Activated naive CD8-positive, alpha-beta T cell treated with anti-CD3 and anti-CD28 coated beads, Interleukin-2, amount 50 U/mL, for 16 hours (primary cell): Measurements from ENCODE around the gene STPG2.

Experiments
- DNase-seq: peaks from one replicate; pipeline ENCODE4 v3.0.0-alpha.2; 2020; ENCODE audit warnings: low read depth, low spot score

Gene STPG2

GRCh38 chr4:97828646-97829045 is 314.6 kb downstream of the STPG2 start:
- DNase-seq: no peak

DNA sequence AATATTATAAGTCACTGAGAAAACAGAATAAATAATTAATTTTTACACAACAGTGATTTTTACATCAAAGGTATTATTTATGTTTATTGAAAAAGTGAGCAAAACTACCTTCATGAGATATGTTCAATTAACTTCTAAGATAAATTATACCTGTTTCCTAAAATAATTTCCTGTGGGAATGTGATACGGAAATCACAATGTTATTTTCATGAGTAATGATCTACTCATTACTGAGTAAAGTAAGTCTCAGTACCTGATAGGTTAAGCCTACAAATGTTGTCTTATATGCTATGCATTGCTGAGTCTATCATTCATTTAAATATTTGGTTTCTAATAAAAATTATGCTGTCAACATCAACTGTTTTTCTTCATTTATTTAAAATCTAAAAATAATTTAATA is 324.0 kb downstream of the STPG2 start:
- DNase-seq: no peak

- no peak for DNase-seq
These were observed 330.5 kb downstream of the STPG2 start for GRCh38 chr4:97812768-97813167.

DNA sequence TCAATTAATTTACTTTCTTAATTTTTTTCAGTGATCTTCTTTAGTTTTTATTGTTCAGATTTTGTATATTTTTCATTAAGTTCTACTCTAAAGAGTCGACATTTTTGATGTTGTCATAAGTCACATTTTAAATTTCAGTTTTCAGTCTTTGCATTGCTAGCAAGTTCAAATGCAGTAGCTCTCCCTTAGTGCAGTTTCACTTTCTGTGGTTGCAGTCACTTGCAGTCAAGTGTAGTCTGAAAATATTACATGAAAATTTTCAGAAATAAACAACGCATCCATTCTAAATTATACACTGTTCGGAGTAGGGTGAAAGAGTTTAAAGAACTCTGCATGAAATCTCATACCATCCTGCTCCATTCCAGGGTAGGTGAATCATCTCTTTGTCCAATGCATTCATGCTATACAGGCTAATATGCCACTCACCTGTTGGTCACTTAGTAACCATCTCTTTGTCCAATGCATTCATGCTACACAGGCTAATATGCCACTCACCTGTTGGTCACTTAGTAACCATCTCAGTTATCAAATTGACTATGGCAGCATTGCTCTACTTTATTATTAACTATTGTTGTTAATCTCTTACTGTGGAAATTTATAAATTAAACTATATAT is 356.9 kb downstream of the STPG2 start:
- no peak for DNase-seq

DNA sequence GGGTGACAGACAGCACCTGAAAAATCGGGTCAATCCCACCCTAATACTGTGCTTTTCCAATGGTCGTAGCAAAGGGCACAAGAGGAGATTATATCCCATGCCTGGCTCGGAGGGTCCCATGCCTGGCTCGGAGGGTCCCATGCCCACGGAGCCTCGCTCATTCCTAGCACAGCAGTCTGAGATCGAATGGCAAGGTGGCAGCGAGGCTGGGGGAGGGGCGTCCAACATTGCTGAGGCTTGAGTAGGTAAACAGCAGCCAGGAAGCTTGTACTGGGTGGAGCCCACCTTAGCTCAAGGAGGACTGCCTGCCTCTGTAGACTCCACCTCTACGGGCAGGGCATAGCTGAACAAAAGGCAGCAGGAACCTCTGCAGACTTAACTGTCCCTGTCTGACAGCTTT is 365.1 kb downstream of the STPG2 start:
- DNase-seq: no peak

DNA sequence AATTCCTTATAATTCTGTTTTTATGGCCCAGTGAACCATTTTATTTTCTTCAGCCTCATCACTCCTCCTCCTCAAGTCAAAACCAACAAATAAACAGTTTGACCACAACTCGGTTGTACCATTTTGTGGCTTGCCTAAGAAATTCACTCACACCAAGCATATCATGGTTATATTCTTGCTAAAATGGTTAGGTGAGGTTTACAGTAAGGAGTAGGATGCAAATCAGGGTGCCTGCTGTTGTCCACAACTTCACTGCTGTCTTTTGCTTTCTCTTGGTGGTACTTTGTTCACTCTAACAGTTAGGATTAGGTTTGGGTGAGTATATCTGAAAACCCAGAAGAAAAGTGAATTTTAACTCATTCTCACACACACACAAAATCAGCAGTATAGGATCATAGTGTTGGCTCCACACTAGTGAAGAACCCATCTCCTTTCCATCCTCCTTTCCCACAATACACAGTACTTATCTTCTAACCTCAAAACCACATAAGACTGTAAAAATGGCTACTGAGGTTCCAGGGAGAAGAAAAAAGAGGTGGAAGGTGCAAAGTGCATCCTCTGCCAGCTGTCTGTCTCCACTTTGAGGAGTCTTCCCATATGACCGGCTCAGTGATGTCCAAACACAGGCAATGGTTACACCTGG is 368.8 kb downstream of the STPG2 start:
- DNase-seq: no peak

GRCh38 chr4:97770222-97770621 is 373.1 kb downstream of the STPG2 start:
- DNase-seq: no peak

DNA sequence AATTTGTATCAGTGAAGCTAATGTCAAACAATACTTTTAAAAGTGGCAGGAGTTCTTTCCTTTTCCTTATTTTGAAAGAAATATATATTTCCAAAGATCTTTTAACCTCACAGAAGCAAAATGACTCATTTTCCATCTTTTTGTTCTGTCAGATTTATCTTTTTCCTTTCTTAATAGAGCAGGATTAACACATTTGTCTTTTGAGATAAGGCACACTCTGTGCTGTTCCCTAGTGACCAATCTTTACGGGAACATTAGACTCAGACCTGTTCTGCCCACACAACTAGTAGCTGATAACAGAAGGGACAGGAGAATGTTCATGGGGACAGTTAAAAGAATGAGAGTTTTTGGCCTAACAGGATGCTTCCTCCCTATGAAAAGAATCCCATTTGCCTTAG is 381.2 kb downstream of the STPG2 start:
- DNase-seq: no peak

GRCh38 chr4:97761445-97762114 is 381.7 kb downstream of the STPG2 start:
- DNase-seq: no peak

GRCh38 chr4:97759785-97760184 is 383.5 kb downstream of the STPG2 start:
- no peak for DNase-seq

DNA sequence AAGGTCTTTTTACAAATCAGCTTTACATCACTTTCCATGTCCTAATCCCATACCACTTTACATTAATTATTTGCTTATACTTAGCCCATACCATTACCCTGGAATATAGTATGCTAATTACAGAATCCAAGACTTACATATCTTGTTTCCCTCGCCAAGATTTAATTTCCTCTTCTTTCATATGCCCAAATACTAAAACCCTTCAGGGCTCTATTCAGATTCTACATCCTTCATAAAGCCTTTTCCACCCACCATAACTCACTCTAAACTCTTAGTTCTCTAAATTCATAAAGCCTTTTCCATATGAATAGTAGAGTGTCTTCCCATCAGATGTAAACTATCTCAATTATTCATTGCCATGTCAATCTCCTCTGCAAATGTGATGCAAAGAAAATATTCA is 390.7 kb downstream of the STPG2 start:
- no peak for DNase-seq

DNA sequence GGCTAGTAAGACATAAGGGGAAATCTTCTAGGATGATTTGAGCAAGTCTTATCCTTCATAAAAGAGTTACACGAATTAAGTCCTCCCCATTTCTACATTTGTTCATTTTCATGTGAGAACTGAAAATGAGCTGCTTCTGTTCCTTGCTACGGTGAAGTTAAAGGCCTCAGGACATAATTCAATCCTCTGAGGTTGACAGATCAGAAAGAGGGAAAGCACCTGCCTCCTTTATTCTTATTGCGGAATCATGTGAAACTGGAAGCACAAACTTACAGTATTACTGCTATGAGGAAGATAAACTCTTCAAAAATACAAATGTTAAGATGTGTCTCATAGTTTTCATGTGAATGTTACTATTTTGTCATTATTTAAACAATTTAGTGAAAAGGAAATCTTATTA is 395.3 kb downstream of the STPG2 start:
- no peak for DNase-seq

DNA sequence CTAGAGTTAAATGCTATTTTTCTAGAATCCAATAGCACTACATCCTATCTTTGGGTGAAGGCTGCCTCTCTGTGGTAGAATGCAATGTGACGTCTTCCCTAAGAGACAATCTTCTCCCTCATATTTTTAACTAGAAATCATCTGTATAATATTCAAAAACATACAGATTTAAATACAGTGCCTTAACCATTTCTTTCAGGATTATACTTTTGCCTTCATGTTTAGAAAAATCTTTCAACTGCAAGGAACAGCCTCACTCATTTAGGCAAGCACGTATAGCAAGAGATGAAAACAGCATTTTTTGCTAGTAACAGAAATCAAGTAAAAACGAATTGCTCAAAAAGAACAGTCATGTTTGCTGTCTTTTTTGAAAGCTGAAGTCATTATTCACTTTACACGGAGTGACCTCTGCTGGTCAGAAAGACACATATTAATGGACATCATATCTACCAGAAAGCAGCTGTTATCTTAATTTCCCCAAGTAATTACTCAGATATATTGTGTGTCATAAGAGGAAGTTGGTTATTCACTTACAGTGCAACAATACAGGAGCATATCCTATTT is 422.3 kb downstream of the STPG2 start:
- DNase-seq: no peak

- DNase-seq: no peak
These were observed 452.1 kb downstream of the STPG2 start for GRCh38 chr4:97691111-97691605.

GRCh38 chr4:97670703-97671269 is 472.5 kb downstream of the STPG2 start:
- DNase-seq: no peak

DNA sequence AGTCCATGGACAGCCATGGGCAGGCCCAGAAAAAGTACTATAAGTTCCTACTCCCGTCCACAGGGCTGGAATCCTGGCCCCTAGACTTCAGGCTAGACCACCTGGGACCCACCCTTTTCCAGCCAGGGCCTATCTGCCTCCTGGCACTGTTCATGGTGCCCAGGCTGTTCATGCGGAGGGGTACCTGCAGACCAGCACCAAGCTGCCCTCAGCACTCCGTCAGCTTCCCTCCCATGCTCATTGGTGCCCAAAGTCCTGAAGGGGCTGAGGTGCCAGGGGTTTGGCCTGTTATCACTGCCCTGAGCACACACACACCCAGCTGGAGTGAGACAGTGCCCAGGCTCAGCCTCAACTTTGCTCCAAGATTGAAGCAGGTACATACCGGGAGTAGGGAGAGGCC is 477.7 kb downstream of the STPG2 start:
- DNase-seq: no peak

DNA sequence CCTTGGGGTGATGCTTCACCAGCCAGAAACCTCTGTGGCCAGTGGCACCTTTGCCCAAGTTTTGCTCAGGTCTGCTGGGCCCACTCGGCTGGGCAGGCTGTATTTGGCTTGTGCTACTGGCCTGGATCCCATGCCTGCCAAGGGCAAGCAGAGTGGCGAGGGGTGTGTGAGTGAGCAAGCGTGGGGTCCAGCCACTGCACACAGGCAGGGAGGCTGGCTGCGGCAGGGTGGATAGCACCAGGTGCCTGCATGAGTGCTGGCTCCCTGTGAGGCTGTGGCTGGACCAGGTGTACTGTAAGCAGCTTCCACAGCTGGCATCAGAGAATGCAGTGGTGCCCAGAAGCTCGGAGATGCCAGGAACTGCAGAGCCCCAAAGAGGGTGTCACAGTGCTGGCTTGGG is 478.5 kb downstream of the STPG2 start:
- no peak for DNase-seq

DNA sequence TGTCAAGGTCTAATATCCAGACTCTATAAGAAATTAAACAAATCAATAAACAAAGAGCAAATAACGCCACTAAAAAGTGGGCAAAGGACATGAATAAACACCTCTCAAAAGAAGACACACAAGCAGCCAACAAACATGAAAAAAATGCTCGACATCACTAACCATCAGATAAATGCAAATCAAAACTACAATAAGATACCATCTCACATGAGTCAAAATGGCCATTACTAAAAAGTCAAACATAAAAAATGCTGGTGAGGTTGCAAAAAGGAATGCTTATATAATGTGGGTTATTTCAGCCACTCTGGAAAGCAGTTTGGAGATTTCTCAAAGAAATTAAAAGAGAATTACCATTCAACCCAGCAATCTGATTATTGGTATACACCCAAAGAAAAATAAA is 481.1 kb downstream of the STPG2 start:
- no peak for DNase-seq

DNA sequence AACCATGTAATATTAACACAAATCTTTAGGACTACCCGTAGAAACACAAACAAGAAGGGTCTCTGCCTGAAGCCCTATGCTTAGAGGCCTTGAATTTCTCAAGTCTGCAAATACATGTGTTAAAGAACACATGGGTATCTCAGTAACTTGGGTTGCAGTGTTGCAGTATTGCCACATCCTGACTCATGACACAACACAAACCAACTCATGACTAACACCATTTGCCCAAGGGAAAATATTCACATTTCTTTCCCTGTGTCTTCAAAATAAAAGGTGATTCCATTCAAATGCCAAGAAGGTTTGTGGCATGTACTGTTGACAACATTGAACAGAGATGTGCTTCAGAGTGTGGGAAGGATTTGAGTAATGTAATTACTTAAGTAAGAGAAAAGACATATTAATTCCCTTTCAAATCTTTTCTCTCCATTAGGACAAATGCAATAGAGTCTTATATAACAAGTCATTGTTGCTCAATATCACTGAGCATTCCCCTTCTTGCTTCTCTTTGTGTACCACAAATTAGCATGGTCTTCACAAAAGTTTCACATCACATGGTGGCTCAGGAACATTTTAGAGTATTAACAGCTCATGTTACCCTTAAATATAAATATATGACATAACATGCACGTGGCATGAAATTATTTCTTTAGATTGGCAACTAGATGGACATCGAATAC is 487.1 kb downstream of the STPG2 start:
- DNase-seq: no peak

- DNase-seq: no peak
These were observed 489.6 kb downstream of the STPG2 start for GRCh38 chr4:97653701-97654100.

- no peak for DNase-seq
These were observed 496.3 kb downstream of the STPG2 start for GRCh38 chr4:97646997-97647396.
